PC-9 (cell line): ENCODE results near the gene HMOX2. TPM values are rescaled to one million over a fixed set of nuclear protein-coding genes. Genes with fewer than 3 reads are reported as not detected.

Experiments
- BruUV-seq: library from RNA; stranded (reverse); fragments of 400-500 nt; replicated peaks from 2 replicates; lab custom pipeline; 2021; lab: Mats Ljungman, UMichigan
- CTCF ChIA-PET: fragments of 300-600 bp; sonication (Branson Sonifier 250); formaldehyde crosslinking; loops from one replicate; lab custom pipeline; 2022; ENCODE audit warnings: antibody characterized with exemption; lab: Charles Lee
- POLR2A ChIA-PET: fragments of 300-600 bp; sonication (Branson Sonifier 250); formaldehyde crosslinking; loops from one replicate; lab custom pipeline; 2022; ENCODE audit warnings: antibody characterized with exemption; ENCODE audit not compliant: unreplicated experiment; lab: Charles Lee
- DNase-seq, 2 experiments: peaks; one replicate each; pipeline versions ENCODE4 v3.0.0 to v3.0.0-alpha.2; 2015 to 2022; ENCODE audit warnings: mixed read lengths in 1 of 2
- H2AFZ ChIP-seq: fragments of 200-600 bp; sonication (generic); 2 replicates; pipeline ENCODE4 v1.8.1; 2017; ENCODE audit warnings: antibody characterized with exemption
- H3F3A ChIP-seq: fragments of 200-600 bp; sonication (generic); 2 replicates; pipeline ENCODE4 v1.8.1; 2017; ENCODE audit warnings: antibody characterized with exemption, mild to moderate bottlenecking, low read depth; ENCODE audit not compliant: insufficient read depth
- H3K27ac ChIP-seq: fragments of 200-600 bp; sonication (generic); 2 replicates; pipeline ENCODE4 v1.6.1; 2016; ENCODE audit warnings: mixed run types
- H3K27me3 ChIP-seq: fragments of 200-600 bp; sonication (generic); 2 replicates; pipeline ENCODE4 v1.6.1; 2016; ENCODE audit warnings: low read depth, mixed run types; ENCODE audit not compliant: insufficient read depth
- H3K36me3 ChIP-seq: fragments of 200-600 bp; sonication (generic); 2 replicates; pipeline ENCODE4 v1.6.1; 2016; ENCODE audit warnings: low read depth, mixed run types
- H3K4me1 ChIP-seq: fragments of 200-600 bp; sonication (generic); replicated peaks from 2 replicates; pipeline ENCODE4 v1.6.1; 2016; ENCODE audit warnings: mixed run types; ENCODE audit not compliant: insufficient read depth
- H3K4me2 ChIP-seq: fragments of 200-600 bp; sonication (generic); 2 replicates; pipeline ENCODE4 v1.6.1; 2017; ENCODE audit warnings: mixed run types
- H3K4me3 ChIP-seq: fragments of 200-600 bp; sonication (generic); 2 replicates; pipeline ENCODE4 v1.6.1; 2016; ENCODE audit warnings: mixed run types
- H3K79me2 ChIP-seq: fragments of 200-600 bp; sonication (generic); 2 replicates; pipeline ENCODE4 v1.6.1; 2017; ENCODE audit warnings: low read depth, mixed run types
- H3K9me2 ChIP-seq: fragments of 200-600 bp; sonication (generic); 2 replicates; pipeline ENCODE4 v1.8.1; 2017; ENCODE audit warnings: mild to moderate bottlenecking; ENCODE audit not compliant: insufficient read depth
- H3K9me3 ChIP-seq: fragments of 200-600 bp; sonication (generic); 2 replicates; pipeline ENCODE4 v1.8.1; 2016; ENCODE audit warnings: low read depth; ENCODE audit not compliant: insufficient read depth
- H4K20me1 ChIP-seq: fragments of 200-600 bp; sonication (generic); 2 replicates; pipeline ENCODE4 v1.8.1; 2017; ENCODE audit not compliant: insufficient read depth
- CTCF ChIP-seq: fragments of 200-600 bp; sonication (generic); conservative IDR thresholded peaks from 2 replicates; pipeline ENCODE4 v1.6.1; 2017; ENCODE audit warnings: mixed run types, antibody characterized with exemption, mild to moderate bottlenecking, moderate library complexity
- EZH2 ChIP-seq: fragments of 200-600 bp; sonication (generic); IDR thresholded peaks from 2 replicates; pipeline ENCODE4 v1.8.0; 2017; ENCODE audit warnings: antibody characterized with exemption, low read depth
- intact Hi-C: fragments of 100-400 bp; cut with micrococcal nuclease; formaldehyde crosslinking; loops from one replicate; pipeline ENCODE4 v1.10.0; 2022; ENCODE audit not compliant: unreplicated experiment
- total RNA-seq: library from RNA; stranded (reverse); gene quantifications from 2 replicates; pipeline ENCODE4 v1.2.3, GENCODE V29; 2021

The HMOX2 gene
- total RNA-seq, 1 experiment from 2014 or later, result 68.1 TPM

GRCh38 chr16:4489030-4489429 lies 12.8 kb downstream of the HMOX2 start:
- Histone ChIP-seq H3K4me1 (no peaks in the 10 kb centered on the region), H4K20me1 (no peaks in the 10 kb centered on the region), H3K4me2 (no peak overlapping the region), H3K9me2 (no peaks in the 10 kb centered on the region), H3K27ac (no peak overlapping the region), H3F3A (no peaks in the 10 kb centered on the region), H3K36me3 (peaks cover 6% of the 10 kb centered on the region; the same call in 1 of the 2 replicates), H2AFZ (no peak overlapping the region), H3K4me3 (no peak overlapping the region), H3K79me2 (0 out of 2 replicates have a peak, but pooled peaks cover 7% of the 10 kb centered on the region), H3K9me3 (no peaks in the 10 kb centered on the region), H3K27me3 (no peaks in the 10 kb centered on the region)
- CTCF ChIA-PET, result interaction anchor here (0.6 kb wide), 1 partner anchor 74 kb away, joined by 3 read pairs; no protein-coding TSS in a partner anchor
- no TSS peak for BruUV-seq
- POLR2A ChIA-PET, result interaction anchor here (0.6 kb wide), 1 partner anchor 1704 kb away, joined by 3 read pairs; no protein-coding TSS in a partner anchor
- TF ChIP-seq CTCF, result no peak
- TF ChIP-seq EZH2, result no peak
- DNase-seq, result peak in 1 of 2 experiments; percentile 37
- intact Hi-C loops, result no loop called here

GRCh38 chr16:4491898-4492297 lies 15.7 kb downstream of the HMOX2 start:
- no peak overlapping the region for H3K27ac ChIP-seq
- ChIA-PET CTCF (no interaction called here), POLR2A (no interaction called here)
- no peak for DNase-seq
- no TSS peak for BruUV-seq
- peaks cover 4% of the 10 kb centered on the region; the same call in 1 of the 2 replicates for H4K20me1 ChIP-seq
- H3K4me3 ChIP-seq, result no peak overlapping the region
- peaks cover 19% of the 10 kb centered on the region for H3K79me2 ChIP-seq
- no peaks in the 10 kb centered on the region for H3K9me2 ChIP-seq
- H3K27me3 ChIP-seq, result no peaks in the 10 kb centered on the region
- H3F3A ChIP-seq, result peaks cover 24% of the 10 kb centered on the region; the same call in 1 of the 2 replicates
- H2AFZ ChIP-seq, result no peak overlapping the region
- H3K9me3 ChIP-seq, result no peaks in the 10 kb centered on the region
- H3K4me2 ChIP-seq, result no peak overlapping the region
- H3K4me1 ChIP-seq, result peaks cover 28% of the 10 kb centered on the region
- intact Hi-C loops, result no loop called here
- no peaks in the 10 kb centered on the region for H3K36me3 ChIP-seq
- TF ChIP-seq EZH2 (no peak), CTCF (no peak)

- peaks cover 32% of the 10 kb centered on the region for H3K79me2 ChIP-seq
- intact Hi-C loops, result no loop called here
- H3K27ac ChIP-seq, result peak overlapping the region; percentile 72
- no peaks in the 10 kb centered on the region for H3K9me2 ChIP-seq
- CTCF ChIA-PET, result interaction anchor here (0.6 to 0.7 kb wide), 2 partner anchors 90 to 205 kb away, joined by 4 to 6 read pairs; no protein-coding TSS in a partner anchor
- peaks cover 38% of the 10 kb centered on the region for H3F3A ChIP-seq
- H2AFZ ChIP-seq, result no peak overlapping the region
- no peak overlapping the region for H3K4me3 ChIP-seq
- H3K4me1 ChIP-seq, result peaks cover 52% of the 10 kb centered on the region
- no peaks in the 10 kb centered on the region for H3K9me3 ChIP-seq
- peaks cover 7% of the 10 kb centered on the region; the same call in 1 of the 2 replicates for H4K20me1 ChIP-seq
- no peaks in the 10 kb centered on the region for H3K36me3 ChIP-seq
- no TSS peak for BruUV-seq
- peak overlapping the region; percentile 29 for H3K4me2 ChIP-seq
- peak; percentile 67 to 82 for DNase-seq
- no peak for TF ChIP-seq EZH2
- no peak for TF ChIP-seq CTCF
- POLR2A ChIA-PET, result interaction anchor here (0.5 to 0.6 kb wide), 3 partner anchors 41 to 122 kb away, joined by 3 to 4 read pairs (median 4); no protein-coding TSS in a partner anchor
- no peaks in the 10 kb centered on the region for H3K27me3 ChIP-seq
Measured at GRCh38 chr16:4494746-4495490, 18.7 kb downstream of the HMOX2 start.
